Testis (tissue), 3 donors: ENCODE results near the gene CYP2B6. TPM values are rescaled to one million over a fixed set of nuclear protein-coding genes. Genes with fewer than 3 reads are reported as not detected.
A peak's percentile ranks its signal among the peaks of the same experiment; 100 is the strongest.

Experiments
- DNase-seq: peaks from one replicate; pipeline ENCODE4 v3.0.0-alpha.2; 2019
- H3K27ac ChIP-seq, 2 donors: fragments of 200-600 bp; sonication (generic); one replicate each; pipeline ENCODE4 v1.5.1; 2019
- H3K27me3 ChIP-seq: fragments of 200-600 bp; sonication (generic); one replicate; pipeline ENCODE4 v1.5.1; 2019
- H3K36me3 ChIP-seq: fragments of 200-600 bp; sonication (generic); one replicate; pipeline ENCODE4 v1.5.1; 2017; ENCODE audit warnings: low read depth; ENCODE audit errors: missing control alignments
- H3K4me1 ChIP-seq: fragments of 200-600 bp; sonication (generic); one replicate; pipeline ENCODE4 v1.5.1; 2019
- H3K4me3 ChIP-seq, 2 donors: fragments of 200-600 bp; sonication (generic); one replicate each; pipeline ENCODE4 v1.5.1; 2017 to 2019
- H3K9me3 ChIP-seq: fragments of 200-600 bp; sonication (generic); one replicate; pipeline ENCODE4 v1.5.1; 2017
- CTCF ChIP-seq, 3 experiments: fragments of 450-650 bp in 2 of 3; fragments of 200-600 bp in 1 of 3; sonication (generic) in 1 of 3; IDR thresholded peaks; one replicate each; pipeline ENCODE4 v1.5.1; 2016 to 2019; ENCODE audit warnings: antibody characterized with exemption in 3 of 3, mild to moderate bottlenecking in 2 of 3, moderate library complexity in 1 of 3
- POLR2A ChIP-seq: fragments of 450-650 bp; IDR thresholded peaks from one replicate; pipeline ENCODE4 v1.6.1; 2017; ENCODE audit warnings: antibody characterized with exemption, mild to moderate bottlenecking, moderate library complexity
- WGBS, 2 donors: methylation state at CpG; one replicate each; pipeline ENCODE4 v1.1.5; 2018; 5-methylcytosine and 5-hydroxymethylcytosine counted together
- intact Hi-C: fragments of 100-400 bp; cut with DNase I; formaldehyde crosslinking; loops from one replicate; pipeline ENCODE4 v1.15.1; 2023; ENCODE audit warnings: low total_unique reads
- polyA plus RNA-seq: library from polyadenylated mRNA; stranded (reverse); fragments of 350-450 nt; fragmentation: Illumina TruSeq; extraction: RNeasy Lipid Tissue Mini Kit (QIAGEN cat#74804); gene quantifications from one replicate; pipeline ENCODE4 v1.2.3, GENCODE V29; 2014; ENCODE audit warnings: low read depth, low replicate concordance; ENCODE audit not compliant: insufficient read depth
- total RNA-seq, 2 donors: library from RNA; depleted of rRNA; stranded (reverse); fragments of >200 nt; gene quantifications; one replicate each; pipeline ENCODE4 v1.2.3, GENCODE V29; 2016

The CYP2B6 gene
- total and polyA plus RNA-seq, 3 donors from 2014 or later = 0.19 to 0.39 TPM; not detected in 1

DNA sequence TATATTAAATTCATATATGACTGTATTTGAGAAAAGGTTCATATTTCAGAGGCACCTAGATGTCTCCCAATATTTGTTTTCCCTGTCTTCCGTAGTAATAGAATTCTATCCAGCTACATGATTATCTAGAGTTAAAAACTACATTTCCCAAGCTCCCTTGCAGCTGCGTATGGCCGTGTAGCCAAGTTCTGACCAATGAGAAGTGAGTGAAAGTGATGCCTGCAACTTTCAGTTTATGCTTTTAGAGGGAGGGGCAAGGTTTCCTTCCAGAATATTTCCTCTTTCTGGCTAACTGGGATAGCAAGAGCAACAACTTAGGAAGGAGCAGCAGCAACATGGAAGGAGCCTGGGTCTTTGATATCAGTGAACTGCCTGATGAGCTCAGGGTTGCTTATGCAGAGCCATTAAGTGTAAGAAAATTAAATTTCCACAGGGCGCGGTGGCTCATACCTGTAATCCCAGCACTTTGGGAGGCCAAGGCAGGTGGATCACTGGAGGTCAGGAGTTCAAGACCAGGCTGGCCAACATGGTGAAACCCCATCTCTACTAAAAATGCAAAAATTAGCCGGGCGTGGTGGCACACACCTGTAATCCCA lies 74.0 kb downstream of the CYP2B6 start:
- DNase-seq = peak; percentile 47
- Histone ChIP-seq H3K4me3 (peak overlapping the region in 1 of 2 donors; percentile 10), H3K36me3 (no peaks in the 10 kb centered on the region), H3K27ac (no peak overlapping the region), H3K9me3 (no peaks in the 10 kb centered on the region), H3K4me1 (no peaks in the 10 kb centered on the region), H3K27me3 (no peaks in the 10 kb centered on the region)
- intact Hi-C loops = no loop called here
- TF ChIP-seq POLR2A = no peak
- no peak for TF ChIP-seq CTCF (IDR thresholded peaks at IDR 0.05)
- 29 to 58% methylated on average over 7 of the region's 7 CpGs for WGBS, 2 donors

Other genes starting within 250 kb of the CYP2B6 start
- gene ACTMAP, start 240.8 kb upstream of the CYP2B6 start, total RNA-seq = 10 to 100 TPM; 17.7 to 21.5 TPM
- gene ACTMAP, start 240.8 kb upstream of the CYP2B6 start, polyA plus RNA-seq = 14.8 TPM
- 10 to 100 TPM; 89.8 to 91.5 TPM for gene SNRPA, start 240.1 kb upstream of the CYP2B6 start, total RNA-seq
- gene SNRPA, start 240.1 kb upstream of the CYP2B6 start, polyA plus RNA-seq = 67.8 TPM
- gene MIA, start 215.8 kb upstream of the CYP2B6 start, total RNA-seq = 1 to 10 TPM; 2.4 to 2.8 TPM
- 2.9 TPM for gene MIA, start 215.8 kb upstream of the CYP2B6 start, polyA plus RNA-seq
- gene RAB4B, start 213.0 kb upstream of the CYP2B6 start, total RNA-seq = 10 to 100 TPM; 44.7 to 49.3 TPM
- gene RAB4B, start 213.0 kb upstream of the CYP2B6 start, polyA plus RNA-seq = 46.7 TPM
- 100 to 1,000 TPM; 245 to 260 TPM for gene EGLN2, start 192.1 kb upstream of the CYP2B6 start, total RNA-seq
- gene EGLN2, start 192.1 kb upstream of the CYP2B6 start, polyA plus RNA-seq = 489 TPM
- gene CYP2A6, start 140.8 kb upstream of the CYP2B6 start, total RNA-seq = not detected
- gene CYP2A6, start 140.8 kb upstream of the CYP2B6 start, polyA plus RNA-seq = not detected
- 1 to 10 TPM in 1 of 2 donors, not detected in 1; 1.1 TPM for gene CYP2A7, start 109.1 kb upstream of the CYP2B6 start, total RNA-seq
- not detected for gene CYP2A7, start 109.1 kb upstream of the CYP2B6 start, polyA plus RNA-seq
- under 1 TPM; 0.31 to 0.39 TPM for gene CYP2A13, start 97.2 kb downstream of the CYP2B6 start, total RNA-seq
- gene CYP2A13, start 97.2 kb downstream of the CYP2B6 start, polyA plus RNA-seq = 0.18 TPM
- gene CYP2F1, start 123.2 kb downstream of the CYP2B6 start, total RNA-seq = 1 to 10 TPM; 1.7 to 2.5 TPM
- gene CYP2F1, start 123.2 kb downstream of the CYP2B6 start, polyA plus RNA-seq = 4.1 TPM
- 1 to 10 TPM; 1.4 to 2.0 TPM for gene CYP2S1, start 201.9 kb downstream of the CYP2B6 start, total RNA-seq
- gene CYP2S1, start 201.9 kb downstream of the CYP2B6 start, polyA plus RNA-seq = 1.6 TPM
- gene AXL, start 227.9 kb downstream of the CYP2B6 start, total RNA-seq = 100 to 1,000 TPM in 1 of 2 donors, 10 to 100 TPM in 1; 98.2 to 150 TPM
- gene AXL, start 227.9 kb downstream of the CYP2B6 start, polyA plus RNA-seq = 56.0 TPM